DOHH2 (cell line): Measurements from ENCODE around the gene ABCG8.

Experiments used
- CTCF ChIP-seq: fragments of 200-600 bp; sonication (generic); IDR thresholded peaks from one replicate; pipeline ENCODE4 v1.5.1; 2014; ENCODE audit warnings: antibody characterized with exemption, mild to moderate bottlenecking, low read depth, low read length; ENCODE audit not compliant: poor library complexity, severe bottlenecking
- EZH2phosphoT487 ChIP-seq: fragments of 200-600 bp; sonication (generic); IDR thresholded peaks from 2 replicates; pipeline ENCODE4 v1.6.1; 2017; ENCODE audit warnings: borderline replicate concordance, mild to moderate bottlenecking, antibody characterized with exemption, low read length, moderate library complexity, mixed read lengths

GRCh38 chr2:43853141-43854081, 14.6 kb downstream of the ABCG8 start:
- TF ChIP-seq CTCF = no peak
- no peak for TF ChIP-seq EZH2phosphoT487
